GM20000 (cell line): ENCODE data around the gene ITGAL.

Experiments
- DNase-seq: peaks from one replicate; pipeline ENCODE4 v3.0.0; 2012; ENCODE audit warnings: low spot score
- CTCF ChIP-seq: IDR thresholded peaks from 2 replicates; pipeline ENCODE4 v1.5.1; 2012; ENCODE audit warnings: mild to moderate bottlenecking, control low read depth; ENCODE audit errors: extremely low read depth, missing control alignments

The ITGAL gene

GRCh38 chr16:30503403-30504296 lies 31.1 kb downstream of the ITGAL start:
- DNase-seq = no peak
- TF ChIP-seq CTCF = no peak

GRCh38 chr16:30509081-30509765 lies 36.7 kb downstream of the ITGAL start:
- DNase-seq = no peak
- TF ChIP-seq CTCF = no peak

GRCh38 chr16:30510376-30510938 lies 37.9 kb downstream of the ITGAL start:
- no peak for TF ChIP-seq CTCF
- no peak for DNase-seq

- no peak for TF ChIP-seq CTCF
These were observed 39.0 kb downstream of the ITGAL start for GRCh38 chr16:30511509-30511908.

GRCh38 chr16:30515275-30515674 lies 42.7 kb downstream of the ITGAL start:
- DNase-seq = no peak
- no peak for TF ChIP-seq CTCF

More at GRCh38 chr16:30511509-30511908, 39.0 kb downstream of the ITGAL start:
- no peak for DNase-seq

GRCh38 chr16:30518552-30518951 lies 46.0 kb downstream of the ITGAL start:
- TF ChIP-seq CTCF = no peak

More at GRCh38 chr16:30518552-30518951, 46.0 kb downstream of the ITGAL start:
- no peak for DNase-seq
